ENCODE results near the gene COMT.

The COMT gene

GRCh38 chr22:19957445-19957844 lies 15.9 kb downstream of the COMT start:
- DNase-seq (ENCODE audit: low read depth) = no peak

GRCh38 chr22:19958083-19959042 lies 16.8 kb downstream of the COMT start:
- no peak for DNase-seq (ENCODE audit: low read depth)

GRCh38 chr22:19959043-19959586 lies 17.5 kb downstream of the COMT start:
- DNase-seq (ENCODE audit: low read depth) = no peak

GRCh38 chr22:19959587-19960490 lies 18.3 kb downstream of the COMT start:
- no peak for DNase-seq (ENCODE audit: low read depth)

GRCh38 chr22:19960491-19961200 lies 19.1 kb downstream of the COMT start:
- DNase-seq (ENCODE audit: low read depth) = no peak

GRCh38 chr22:19961201-19961580 lies 19.6 kb downstream of the COMT start:
- DNase-seq (ENCODE audit: low read depth) = no peak

- no peak for DNase-seq (ENCODE audit: low read depth)
Observed at GRCh38 chr22:19961868-19962245, 20.3 kb downstream of the COMT start.

- DNase-seq (ENCODE audit: low read depth) = peak; percentile 72
Observed at GRCh38 chr22:19962246-19962908, 20.8 kb downstream of the COMT start.

GRCh38 chr22:19962909-19963806 lies 21.6 kb downstream of the COMT start:
- peak; percentile 61 for DNase-seq (ENCODE audit: low read depth)

GRCh38 chr22:19963863-19964642 lies 22.5 kb downstream of the COMT start:
- DNase-seq (ENCODE audit: low read depth) = no peak

GRCh38 chr22:19964701-19965386 lies 23.3 kb downstream of the COMT start:
- DNase-seq (ENCODE audit: low read depth) = no peak

- DNase-seq (ENCODE audit: low read depth) = no peak
Observed at GRCh38 chr22:19965771-19966709, 24.5 kb downstream of the COMT start.

- DNase-seq (ENCODE audit: low read depth) = no peak
Observed at GRCh38 chr22:19966908-19967750, 25.6 kb downstream of the COMT start.

GRCh38 chr22:19967850-19968449 lies 26.4 kb downstream of the COMT start:
- no peak for DNase-seq (ENCODE audit: low read depth)

- DNase-seq (ENCODE audit: low read depth) = no peak
Observed at GRCh38 chr22:19968450-19968891, 26.9 kb downstream of the COMT start.
